KMS-11 (cell line): ENCODE results near the gene TALDO1.

ENCODE experiments used
- H2AFZ ChIP-seq: fragments of 200-600 bp; sonication (generic); 2 replicates; pipeline ENCODE4 v1.6.1; 2016; ENCODE audit warnings: antibody characterized with exemption, mixed run types, low read depth
- H3K27ac ChIP-seq: fragments of 200-600 bp; sonication (generic); 2 replicates; pipeline ENCODE4 v1.6.1; 2016; ENCODE audit warnings: mild to moderate bottlenecking, mixed run types
- H3K27me3 ChIP-seq: fragments of 200-600 bp; sonication (generic); 2 replicates; pipeline ENCODE4 v1.6.1; 2017; ENCODE audit warnings: mild to moderate bottlenecking, low read depth, mixed run types, moderate library complexity; ENCODE audit not compliant: insufficient read depth
- H3K36me3 ChIP-seq: fragments of 200-600 bp; sonication (generic); 2 replicates; pipeline ENCODE4 v1.6.1; 2017; ENCODE audit warnings: mild to moderate bottlenecking, mixed run types; ENCODE audit not compliant: insufficient read depth
- H3K4me1 ChIP-seq: fragments of 200-600 bp; sonication (generic); 2 replicates; pipeline ENCODE4 v1.6.1; 2016; ENCODE audit warnings: mild to moderate bottlenecking, low read depth, mixed run types; ENCODE audit not compliant: poor library complexity, severe bottlenecking
- H3K4me2 ChIP-seq: fragments of 200-600 bp; sonication (generic); 2 replicates; pipeline ENCODE4 v1.7.0; 2016; ENCODE audit warnings: mild to moderate bottlenecking, mixed run types
- H3K4me3 ChIP-seq: fragments of 200-600 bp; sonication (generic); IDR thresholded peaks from 2 replicates; pipeline ENCODE4 v1.6.1; 2017; ENCODE audit warnings: low read depth, low read length, mixed read lengths; ENCODE audit not compliant: insufficient read depth
- H3K79me2 ChIP-seq: fragments of 200-600 bp; sonication (generic); 2 replicates; pipeline ENCODE4 v1.6.1; 2016; ENCODE audit warnings: low read depth, mixed run types; ENCODE audit not compliant: insufficient read depth
- H3K9ac ChIP-seq: fragments of 200-600 bp; sonication (generic); 2 replicates; pipeline ENCODE4 v1.6.1; 2016; ENCODE audit warnings: mild to moderate bottlenecking, mixed run types
- H4K20me1 ChIP-seq: fragments of 200-600 bp; sonication (generic); 2 replicates; pipeline ENCODE4 v1.6.1; 2016; ENCODE audit warnings: mild to moderate bottlenecking, mixed run types; ENCODE audit not compliant: insufficient read depth
- TF ChIP-seq, protein P1 (sequence below): fragments of 200-600 bp; sonication (generic); conservative IDR thresholded peaks from 2 replicates; pipeline ENCODE4 v1.6.1; 2017; ENCODE audit warnings: low read depth, mild to moderate bottlenecking, antibody characterized with exemption, low read length, moderate library complexity, mixed read lengths

The TALDO1 gene

GRCh38 chr11:763073-763463 lies 15.8 kb downstream of the TALDO1 start:
- Histone ChIP-seq H3K79me2 (no peaks in the 10 kb centered on the region; the same call in 1 of the 2 replicates), H3K27me3 (no peaks in the 10 kb centered on the region), H2AFZ (no peak overlapping the region), H4K20me1 (no peaks in the 10 kb centered on the region), H3K4me3 (no peak overlapping the region), H3K4me2 (no peak overlapping the region), H3K9ac (no peak overlapping the region), H3K4me1 (peaks cover 14% of the 10 kb centered on the region), H3K27ac (no peak overlapping the region; the same call in 1 of the 2 replicates), H3K36me3 (peaks cover 10% of the 10 kb centered on the region; the same call in 1 of the 2 replicates)
- TF ChIP-seq, protein P1, sequence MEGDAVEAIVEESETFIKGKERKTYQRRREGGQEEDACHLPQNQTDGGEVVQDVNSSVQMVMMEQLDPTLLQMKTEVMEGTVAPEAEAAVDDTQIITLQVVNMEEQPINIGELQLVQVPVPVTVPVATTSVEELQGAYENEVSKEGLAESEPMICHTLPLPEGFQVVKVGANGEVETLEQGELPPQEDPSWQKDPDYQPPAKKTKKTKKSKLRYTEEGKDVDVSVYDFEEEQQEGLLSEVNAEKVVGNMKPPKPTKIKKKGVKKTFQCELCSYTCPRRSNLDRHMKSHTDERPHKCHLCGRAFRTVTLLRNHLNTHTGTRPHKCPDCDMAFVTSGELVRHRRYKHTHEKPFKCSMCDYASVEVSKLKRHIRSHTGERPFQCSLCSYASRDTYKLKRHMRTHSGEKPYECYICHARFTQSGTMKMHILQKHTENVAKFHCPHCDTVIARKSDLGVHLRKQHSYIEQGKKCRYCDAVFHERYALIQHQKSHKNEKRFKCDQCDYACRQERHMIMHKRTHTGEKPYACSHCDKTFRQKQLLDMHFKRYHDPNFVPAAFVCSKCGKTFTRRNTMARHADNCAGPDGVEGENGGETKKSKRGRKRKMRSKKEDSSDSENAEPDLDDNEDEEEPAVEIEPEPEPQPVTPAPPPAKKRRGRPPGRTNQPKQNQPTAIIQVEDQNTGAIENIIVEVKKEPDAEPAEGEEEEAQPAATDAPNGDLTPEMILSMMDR, result no peak

DNA sequence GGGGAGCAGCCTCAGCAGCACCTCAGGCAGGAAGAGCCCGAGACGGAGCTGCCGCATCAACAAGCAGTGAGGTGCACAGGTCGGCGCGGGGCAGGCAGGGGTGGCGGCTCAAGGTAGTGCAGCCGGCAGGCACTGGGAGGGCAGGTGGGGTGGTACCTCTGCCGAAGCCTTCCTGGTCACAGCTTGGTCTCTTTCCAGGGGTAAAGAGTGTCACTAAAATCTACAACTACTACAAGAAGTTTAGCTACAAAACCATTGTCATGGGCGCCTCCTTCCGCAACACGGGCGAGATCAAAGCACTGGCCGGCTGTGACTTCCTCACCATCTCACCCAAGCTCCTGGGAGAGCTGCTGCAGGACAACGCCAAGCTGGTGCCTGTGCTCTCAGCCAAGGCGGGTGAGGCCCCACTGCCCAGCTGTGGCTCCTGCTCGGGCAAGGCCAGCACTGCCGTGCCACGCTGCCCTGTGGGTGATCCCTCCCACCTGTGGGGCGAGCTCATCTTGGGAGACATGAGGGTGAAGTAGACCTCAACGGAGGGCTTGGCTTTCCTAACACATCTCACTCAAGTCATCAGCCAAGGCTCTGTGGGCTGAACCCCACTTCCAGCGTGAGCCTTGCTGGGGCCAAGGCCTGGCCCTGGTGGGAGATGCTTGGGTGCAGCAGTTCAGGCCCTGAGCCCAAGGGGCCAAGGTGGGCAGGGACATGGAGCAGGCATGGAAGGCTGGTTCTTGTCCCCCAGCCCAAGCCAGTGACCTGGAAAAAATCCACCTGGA lies 16.5 kb downstream of the TALDO1 start:
- H3K27me3 ChIP-seq, result no peaks in the 10 kb centered on the region
- peaks cover 14% of the 10 kb centered on the region for H3K4me1 ChIP-seq
- H2AFZ ChIP-seq, result no peak overlapping the region
- H4K20me1 ChIP-seq, result no peaks in the 10 kb centered on the region
- H3K9ac ChIP-seq, result no peak overlapping the region
- TF ChIP-seq, protein P1, result no peak
- H3K4me2 ChIP-seq, result no peak overlapping the region
- H3K4me3 ChIP-seq, result no peak overlapping the region
- H3K36me3 ChIP-seq, result peaks cover 10% of the 10 kb centered on the region; the same call in 1 of the 2 replicates
- no peak overlapping the region for H3K27ac ChIP-seq
- H3K79me2 ChIP-seq, result no peaks in the 10 kb centered on the region; the same call in 1 of the 2 replicates

- Histone ChIP-seq H3K27me3 (no peaks in the 10 kb centered on the region), H3K4me3 (no peak overlapping the region), H3K4me1 (peaks cover 14% of the 10 kb centered on the region), H2AFZ (no peak overlapping the region), H4K20me1 (no peaks in the 10 kb centered on the region), H3K79me2 (no peaks in the 10 kb centered on the region; the same call in 1 of the 2 replicates), H3K36me3 (peaks cover 10% of the 10 kb centered on the region; the same call in 1 of the 2 replicates), H3K9ac (no peak overlapping the region), H3K27ac (no peak overlapping the region), H3K4me2 (no peak overlapping the region)
- TF ChIP-seq, protein P1, result no peak
Observed at GRCh38 chr11:764322-765024, 17.2 kb downstream of the TALDO1 start.

DNA sequence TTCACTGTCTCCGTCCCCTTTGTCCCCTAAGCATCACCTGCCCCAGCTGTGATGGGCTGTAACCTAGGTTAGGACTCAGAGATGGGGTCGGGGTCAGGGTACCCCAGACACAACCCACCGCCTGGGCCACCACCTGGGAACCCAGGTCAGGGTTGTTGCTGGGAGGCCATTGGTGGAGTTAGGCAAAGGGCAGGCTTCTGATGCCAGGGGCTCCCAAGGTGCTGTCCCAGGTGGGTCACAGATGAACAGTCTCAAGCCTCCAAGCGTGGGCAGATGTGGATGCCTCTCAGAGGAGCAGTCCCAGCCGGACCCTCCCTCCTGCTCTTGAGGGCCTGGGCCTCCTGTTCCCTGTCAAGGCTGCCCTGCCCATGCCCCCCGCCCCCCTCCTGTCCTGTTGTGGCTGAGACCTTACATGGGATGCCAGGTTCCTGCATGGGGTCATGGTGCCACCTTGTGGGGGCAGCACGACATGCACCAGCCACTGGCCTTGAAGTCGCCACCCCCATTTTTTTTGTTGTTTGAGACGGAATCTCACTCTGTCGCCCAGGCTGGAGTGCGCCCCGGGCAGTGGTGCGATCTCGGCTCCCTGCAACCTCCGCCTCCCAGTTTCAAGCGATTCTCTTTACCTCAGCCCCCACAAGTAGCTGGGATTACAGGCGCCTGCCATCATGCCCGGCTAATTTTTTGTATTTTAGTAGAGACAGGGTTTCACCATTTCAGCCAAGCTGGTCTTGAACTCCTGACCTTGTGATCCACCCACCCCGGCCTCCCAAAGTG lies 17.9 kb downstream of the TALDO1 start:
- Histone ChIP-seq H3K79me2 (no peaks in the 10 kb centered on the region; the same call in 1 of the 2 replicates), H3K36me3 (peaks cover 4% of the 10 kb centered on the region; the same call in 1 of the 2 replicates), H3K9ac (no peak overlapping the region), H4K20me1 (no peaks in the 10 kb centered on the region), H3K4me3 (no peak overlapping the region), H3K4me2 (no peak overlapping the region), H3K27ac (no peak overlapping the region), H3K4me1 (peaks cover 14% of the 10 kb centered on the region), H3K27me3 (no peaks in the 10 kb centered on the region), H2AFZ (no peak overlapping the region)
- TF ChIP-seq, protein P1, result peak; percentile 61
